ENCODE measurements around the gene RPS10. TPM values are rescaled to one million over a fixed set of nuclear protein-coding genes. Genes with fewer than 3 reads are reported as not detected.

RPS10 gene
- total and polyA plus RNA-seq, 2 donors (not counting 3 experiments of a cell fraction or from before 2014, with no cell fraction given), result 1,416 to 5,496 TPM

DNA sequence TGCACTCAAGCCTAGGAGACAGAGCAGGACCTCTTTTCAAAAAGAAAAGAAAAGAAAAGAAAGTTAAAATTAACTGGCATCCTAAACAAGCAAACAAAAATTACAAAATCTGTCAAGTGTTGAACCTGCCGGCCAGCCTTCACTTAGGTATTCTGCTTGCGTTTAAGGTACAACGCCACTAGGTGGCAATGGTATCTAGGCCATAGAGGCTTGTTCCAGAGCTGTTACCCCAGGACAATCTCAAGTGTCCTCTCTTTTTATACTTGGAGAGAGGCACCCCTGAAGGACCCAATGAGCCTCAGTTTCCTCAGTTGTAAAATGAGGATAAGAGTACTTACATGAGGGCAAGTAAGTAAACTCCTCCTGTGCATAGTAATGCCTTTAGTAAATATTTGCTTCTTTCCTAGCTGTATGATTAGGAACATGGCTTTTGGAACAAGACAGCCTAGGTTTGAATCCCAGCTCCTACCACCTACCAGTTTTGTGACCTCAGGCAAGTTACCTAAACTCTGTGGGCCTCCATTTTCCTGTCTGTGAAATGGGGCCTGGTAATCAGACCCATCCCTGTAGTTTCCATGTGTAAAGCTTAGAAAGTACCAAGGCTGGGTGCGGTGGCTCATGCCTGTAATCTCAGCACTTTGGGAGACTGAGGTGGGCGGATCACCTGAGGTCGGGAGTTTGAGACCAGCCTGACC is 34.2 kb upstream of the RPS10 start:
- Histone ChIP-seq H3K79me2 (ENCODE audit: control insufficient read depth, insufficient read depth, low read length) (no peaks in the 10 kb centered on the region), H3K9me3 (replicated peaks; ENCODE audit: control insufficient read depth, insufficient read depth, low read length) (no peaks in the 10 kb centered on the region), H4K20me1 (replicated peaks; ENCODE audit: control insufficient read depth, extremely low read depth, insufficient read depth, low read length) (no peaks in the 10 kb centered on the region), H3K4me1 (ENCODE audit: control insufficient read depth, extremely low read depth, insufficient read depth, low read length) (no peaks in the 10 kb centered on the region), H3K9ac (replicated peaks; ENCODE audit: extremely low read depth, insufficient read depth, low read length) (no peak overlapping the region), H3K27ac (ENCODE audit: insufficient read depth, low read depth, low read length) (no peak overlapping the region), H3K4me3 (replicated peaks in 1 of 3; ENCODE audit: insufficient read depth in 1 of 3, low read depth in 1 of 3, low read length in 3 of 3) (no peak overlapping the region), H2AFZ (ENCODE audit: low read depth, low read length) (no peak overlapping the region), H3K9me1 (replicated peaks; ENCODE audit: control insufficient read depth, extremely low read depth, insufficient read depth, low read length) (no peaks in the 10 kb centered on the region), H3K27me3 (ENCODE audit: control insufficient read depth in 2 of 2, insufficient read depth in 2 of 2, low read length in 2 of 2) (peaks cover 0 to 10% of the 10 kb centered on the region in 2 experiments), H3K36me3 (ENCODE audit: control insufficient read depth in 2 of 2, extremely low read depth in 1 of 2, insufficient read depth in 2 of 2, low read length in 2 of 2) (no peaks in the 10 kb centered on the region), H3K4me2 (ENCODE audit: insufficient read depth, low read length) (no peak overlapping the region)
- TF ChIP-seq, protein P1, sequence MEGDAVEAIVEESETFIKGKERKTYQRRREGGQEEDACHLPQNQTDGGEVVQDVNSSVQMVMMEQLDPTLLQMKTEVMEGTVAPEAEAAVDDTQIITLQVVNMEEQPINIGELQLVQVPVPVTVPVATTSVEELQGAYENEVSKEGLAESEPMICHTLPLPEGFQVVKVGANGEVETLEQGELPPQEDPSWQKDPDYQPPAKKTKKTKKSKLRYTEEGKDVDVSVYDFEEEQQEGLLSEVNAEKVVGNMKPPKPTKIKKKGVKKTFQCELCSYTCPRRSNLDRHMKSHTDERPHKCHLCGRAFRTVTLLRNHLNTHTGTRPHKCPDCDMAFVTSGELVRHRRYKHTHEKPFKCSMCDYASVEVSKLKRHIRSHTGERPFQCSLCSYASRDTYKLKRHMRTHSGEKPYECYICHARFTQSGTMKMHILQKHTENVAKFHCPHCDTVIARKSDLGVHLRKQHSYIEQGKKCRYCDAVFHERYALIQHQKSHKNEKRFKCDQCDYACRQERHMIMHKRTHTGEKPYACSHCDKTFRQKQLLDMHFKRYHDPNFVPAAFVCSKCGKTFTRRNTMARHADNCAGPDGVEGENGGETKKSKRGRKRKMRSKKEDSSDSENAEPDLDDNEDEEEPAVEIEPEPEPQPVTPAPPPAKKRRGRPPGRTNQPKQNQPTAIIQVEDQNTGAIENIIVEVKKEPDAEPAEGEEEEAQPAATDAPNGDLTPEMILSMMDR (IDR thresholded peaks at IDR 0.05; ENCODE audit: extremely low read depth in 1 of 2, insufficient read depth in 1 of 2, low read depth in 1 of 2, low read length in 2 of 2), result peak; percentile 61 to 70
- TF ChIP-seq, protein P2, sequence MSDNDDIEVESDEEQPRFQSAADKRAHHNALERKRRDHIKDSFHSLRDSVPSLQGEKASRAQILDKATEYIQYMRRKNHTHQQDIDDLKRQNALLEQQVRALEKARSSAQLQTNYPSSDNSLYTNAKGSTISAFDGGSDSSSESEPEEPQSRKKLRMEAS (IDR thresholded peaks at IDR 0.05; ENCODE audit: insufficient read depth, insufficient read length), result no peak
- intact Hi-C loops (cut with micrococcal nuclease) (loop anchor here (1.0 kb wide), 1 partner anchor 149 kb away; no protein-coding TSS in a partner anchor), dilution Hi-C loops (cut with MboI; ENCODE audit: extremely low pct_ligation_motif_present, low sequenced_read_pairs) (no loop called here)
- POLR2A ChIA-PET, result interaction anchor here (0.6 kb wide), 1 partner anchor 260 kb away, joined by 4 read pairs; no protein-coding TSS in a partner anchor
- DNase-seq (ENCODE audit: low read depth, low spot score) (peak; percentile 60), FAIRE-seq (peak; percentile 74)
- no TSS peak for BruUV-seq (replicated peaks)
- CTCF ChIA-PET, result interaction anchor here (0.8 to 5.8 kb wide), 43 partner anchors 9 to 780 kb away, joined by 3 to 114 read pairs (median 5); partner anchors contain the start of genes SNRPC and TAF11

All from endothelial cell of umbilical vein (primary cell).